NCI-H1105 (cell line): Measurements from ENCODE around the gene GNB1L.
A peak's percentile ranks its signal among the peaks of the same experiment; 100 is the strongest.

Experiments used
- DNase-seq: peaks from one replicate; lab custom pipeline; 2025; lab: John Stamatoyannopoulos, UW

GNB1L gene

DNA sequence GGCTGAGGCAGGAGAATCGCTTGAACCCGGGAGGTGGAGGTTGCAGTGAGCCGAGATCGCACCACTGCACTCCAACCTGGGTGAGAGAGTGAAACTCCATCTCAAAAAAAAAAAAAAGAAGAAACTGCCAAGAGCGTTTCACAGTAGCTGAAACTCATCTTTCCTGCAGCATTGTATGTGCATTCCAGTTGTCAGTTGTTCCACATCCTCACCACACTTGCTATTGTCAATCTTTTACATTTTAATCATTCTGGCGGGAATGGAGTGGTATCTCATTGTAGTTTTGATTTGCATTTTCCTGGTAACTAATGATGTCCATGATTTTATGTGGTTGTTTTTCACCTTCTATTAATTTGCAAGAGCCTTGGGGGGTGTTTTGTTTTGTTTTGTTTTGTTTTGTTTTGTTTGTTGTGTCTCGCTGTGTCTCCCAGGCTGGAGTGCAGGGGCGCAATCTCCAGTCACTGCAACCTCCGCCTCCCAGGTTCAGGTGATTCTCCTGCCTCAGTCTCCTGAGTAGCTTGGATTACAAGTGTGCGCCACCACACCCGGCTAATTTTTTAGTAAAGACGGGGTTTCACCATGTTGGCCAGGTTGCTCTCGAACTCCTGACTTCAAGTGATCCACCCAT lies 8.1 kb upstream of the GNB1L start:
- DNase-seq, result no peak

DNA sequence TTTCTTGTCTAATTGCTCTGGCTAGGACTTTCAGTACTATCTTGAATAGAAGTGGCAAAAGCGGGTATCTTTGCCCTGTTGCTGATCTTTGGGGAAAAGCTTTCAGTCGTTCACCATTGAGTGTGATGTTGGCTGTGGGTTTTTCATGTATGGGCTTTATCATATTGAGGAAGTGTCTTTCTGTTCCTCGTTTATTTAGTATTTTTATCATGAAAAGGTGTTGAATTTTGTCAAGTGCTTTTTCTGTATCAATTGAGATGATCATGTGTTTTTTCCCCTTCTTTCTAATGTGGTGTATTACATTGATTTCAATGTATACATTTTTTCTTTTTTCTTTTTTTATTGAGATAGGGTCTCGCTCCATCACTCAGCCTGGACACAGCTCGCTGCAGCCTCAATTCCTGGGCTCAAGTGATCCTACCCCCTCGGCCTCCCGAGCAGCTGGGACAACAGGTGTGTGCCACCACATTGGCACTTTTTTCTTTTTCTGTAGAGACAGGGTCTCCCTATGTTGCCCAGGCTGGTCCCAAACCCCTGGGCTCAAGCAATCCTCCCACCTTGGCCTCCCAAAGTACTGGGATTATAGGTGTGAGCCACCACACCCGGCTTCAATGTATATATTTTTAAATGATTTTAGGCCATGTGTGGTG lies 5.3 kb upstream of the GNB1L start:
- no peak for DNase-seq

GRCh38 chr22:19857382-19857781 lies 2.7 kb upstream of the GNB1L start:
- DNase-seq, result no peak

DNA sequence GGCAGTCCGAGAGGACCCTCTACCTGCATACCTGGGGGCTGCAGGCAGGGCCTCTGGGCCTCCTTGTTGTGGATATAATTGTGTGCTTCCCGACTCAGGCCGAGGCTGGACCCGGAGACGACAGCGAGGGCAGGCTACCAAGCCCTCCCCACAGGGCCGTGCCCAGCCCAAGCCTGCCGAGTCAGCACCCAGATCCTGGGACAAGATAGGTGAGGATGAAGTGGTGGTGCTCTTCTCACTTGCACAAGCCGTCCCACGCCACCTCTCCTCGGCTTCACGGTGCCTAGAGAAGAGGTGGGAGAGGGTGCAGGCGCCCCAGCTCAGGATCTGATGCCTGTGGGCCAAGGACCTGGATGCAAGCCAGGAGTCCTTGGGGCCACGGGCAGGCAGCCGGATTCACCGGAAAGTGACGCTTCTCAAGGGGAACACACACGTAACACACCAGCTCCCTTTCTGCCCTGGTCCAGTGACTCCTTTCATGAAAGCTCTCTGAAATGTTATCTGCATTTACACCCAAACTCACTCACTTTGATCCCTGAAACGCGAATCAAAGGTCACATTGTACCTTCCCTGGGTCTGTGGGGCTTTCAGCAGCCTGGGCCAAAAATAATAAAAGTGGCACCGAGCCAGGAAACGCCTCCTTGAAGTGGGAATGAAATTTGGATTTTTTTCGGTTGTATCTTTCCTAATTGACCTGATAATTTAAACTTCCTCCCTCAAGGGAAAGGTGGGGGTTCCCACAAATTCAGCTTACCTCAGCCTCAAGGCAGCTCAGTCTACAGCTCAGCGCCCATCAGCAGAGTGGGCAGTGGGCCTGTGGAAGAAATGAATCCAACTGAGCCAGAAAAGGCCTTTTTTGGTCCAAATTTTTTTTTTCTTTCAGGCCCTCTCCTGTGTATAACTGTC lies 1.1 kb upstream of the GNB1L start:
- DNase-seq, result peak; percentile 75

GRCh38 chr22:19853879-19854777 lies 546 bp downstream of the GNB1L start:
- DNase-seq, result no peak

GRCh38 chr22:19853058-19853878 lies 1.4 kb downstream of the GNB1L start:
- DNase-seq, result no peak

DNA sequence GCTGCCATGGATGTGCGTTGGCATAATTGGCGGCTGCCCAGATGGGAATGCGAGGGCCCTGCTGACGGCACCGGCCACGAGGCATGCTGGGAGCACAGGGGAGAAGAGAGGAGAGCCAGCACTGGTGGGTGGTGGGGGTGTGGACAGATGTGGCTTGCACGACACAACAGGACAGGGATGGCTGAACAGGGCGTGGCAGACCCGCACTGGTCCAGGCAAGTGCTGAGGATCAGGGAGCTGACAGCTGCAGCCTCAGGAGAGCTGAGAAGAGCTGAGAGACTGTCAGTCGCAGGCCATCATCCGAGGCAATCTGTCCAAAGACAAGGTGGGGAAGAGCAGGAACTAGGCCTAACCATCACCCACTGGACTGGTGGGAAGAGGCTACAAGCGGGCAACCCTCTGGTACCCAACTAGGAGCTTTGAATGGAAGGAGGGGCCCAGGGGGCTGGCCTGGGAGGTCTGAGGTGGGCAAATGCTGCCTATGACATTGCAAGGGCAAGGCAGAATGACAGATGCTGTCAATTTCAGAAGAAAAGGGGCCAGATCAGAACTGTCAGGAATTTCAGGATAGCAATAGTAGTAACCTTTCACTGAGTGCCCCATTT lies 2.4 kb downstream of the GNB1L start:
- DNase-seq, result no peak

- no peak for DNase-seq
Measured at GRCh38 chr22:19851291-19852176, 3.1 kb downstream of the GNB1L start.

DNA sequence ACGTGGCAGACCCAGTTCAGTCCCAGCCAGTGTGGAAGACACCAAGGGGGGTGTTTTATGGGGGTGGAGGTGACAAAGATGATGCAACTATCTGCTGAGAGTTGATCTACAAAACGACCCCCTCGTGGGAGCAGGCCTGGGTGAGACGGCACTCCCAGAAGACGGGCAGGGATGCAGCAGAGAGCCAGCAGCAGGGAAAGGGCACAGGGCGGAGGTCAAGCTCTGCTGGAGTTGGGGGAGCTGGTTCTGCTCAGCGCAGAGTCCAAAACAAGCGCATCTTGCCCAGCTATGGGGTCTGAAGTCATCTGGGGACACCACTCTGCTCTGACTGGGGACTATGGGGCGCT lies 3.9 kb downstream of the GNB1L start:
- no peak for DNase-seq

GRCh38 chr22:19849835-19850762 lies 4.6 kb downstream of the GNB1L start:
- no peak for DNase-seq

DNA sequence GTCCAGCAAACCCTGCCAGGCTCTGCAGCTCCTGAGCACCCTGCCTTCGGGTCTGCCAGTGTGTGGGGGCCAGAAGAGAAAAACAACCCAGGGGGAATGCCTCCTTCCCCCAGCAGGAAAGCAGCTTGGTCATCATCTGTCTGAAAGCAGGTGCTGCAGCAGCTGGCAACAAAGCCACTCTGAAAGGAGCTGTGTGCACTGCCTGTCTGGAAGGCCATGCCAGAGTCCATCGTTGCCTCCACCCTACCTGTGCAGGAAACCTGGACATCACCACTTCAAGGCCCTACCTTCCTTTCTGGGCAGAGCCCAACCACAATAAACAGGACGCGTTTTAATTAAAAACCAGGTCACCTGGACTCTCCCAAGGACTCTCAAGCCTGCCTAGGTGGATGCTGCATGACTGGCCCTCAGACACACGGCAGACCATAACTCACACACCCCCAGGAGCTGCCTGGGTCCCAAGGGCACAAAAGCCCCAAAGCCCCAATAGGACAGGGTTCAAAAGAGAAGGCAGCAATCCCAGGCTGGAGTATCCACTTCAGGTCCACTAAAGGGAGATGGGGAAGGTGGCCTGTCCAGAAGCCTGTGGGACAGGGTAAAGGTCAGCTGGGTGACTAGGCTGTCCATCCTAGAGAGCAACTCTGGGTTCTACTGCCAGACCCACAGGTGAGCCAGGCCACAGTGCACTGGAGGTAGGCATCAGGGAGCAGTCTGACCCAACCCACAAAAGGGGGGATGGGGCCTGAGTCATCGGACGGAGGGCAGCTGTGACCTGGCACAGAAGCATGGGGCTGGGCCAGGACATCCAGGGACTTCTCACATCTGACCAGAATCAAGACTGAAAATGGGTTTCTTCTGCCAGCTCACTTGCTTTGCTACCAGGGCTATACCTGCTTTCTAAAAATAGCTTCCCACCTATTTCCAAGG lies 6.1 kb downstream of the GNB1L start:
- DNase-seq, result no peak

DNA sequence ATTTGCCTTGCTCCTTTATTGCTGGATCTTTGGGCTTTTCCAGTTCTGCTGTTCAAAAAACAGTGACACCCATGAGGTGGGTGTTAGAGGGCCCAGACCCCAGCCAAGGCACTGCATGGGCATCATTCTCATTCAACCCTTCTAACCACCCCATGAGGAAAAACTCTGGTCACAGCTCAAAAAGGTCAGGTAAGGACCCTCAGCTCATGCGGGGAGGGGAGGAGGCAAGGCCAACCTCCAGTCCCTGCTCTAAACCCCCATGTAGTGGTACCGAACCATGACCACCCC lies 7.4 kb downstream of the GNB1L start:
- no peak for DNase-seq

DNA sequence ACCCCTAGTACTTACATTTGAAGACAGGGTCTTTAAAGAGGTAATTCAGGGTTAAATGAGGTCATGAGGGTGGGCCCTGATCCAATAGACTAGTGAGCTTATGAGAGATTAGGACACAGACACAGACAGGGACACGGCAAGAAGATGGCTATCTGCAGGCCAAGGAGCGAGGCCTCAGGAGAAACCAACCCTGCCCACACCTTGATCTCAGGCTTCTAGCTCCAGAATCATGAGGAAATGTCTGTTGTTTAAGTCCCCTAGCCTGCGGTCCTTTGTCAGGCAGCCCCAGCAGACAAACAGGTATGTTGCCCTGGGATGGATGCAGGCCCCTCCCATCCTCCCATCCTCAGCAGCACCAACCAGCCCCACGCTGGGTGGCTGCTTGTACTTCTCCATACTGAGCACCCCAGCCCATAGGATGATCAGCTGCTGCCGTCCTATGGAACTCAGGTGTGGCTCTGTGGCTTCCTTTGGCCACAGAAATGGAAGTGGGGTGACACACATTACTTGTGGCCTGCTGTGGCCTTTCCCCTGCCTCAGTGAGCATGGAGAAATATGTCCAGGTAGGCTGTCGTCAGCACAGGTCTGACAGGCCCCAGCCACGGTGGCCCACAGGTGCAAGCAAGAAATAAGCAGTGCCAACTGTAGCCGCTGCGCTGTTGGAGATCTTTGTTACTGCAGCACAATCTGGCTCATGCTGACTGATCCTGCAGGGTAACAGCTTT lies 7.9 kb downstream of the GNB1L start:
- DNase-seq, result no peak

DNA sequence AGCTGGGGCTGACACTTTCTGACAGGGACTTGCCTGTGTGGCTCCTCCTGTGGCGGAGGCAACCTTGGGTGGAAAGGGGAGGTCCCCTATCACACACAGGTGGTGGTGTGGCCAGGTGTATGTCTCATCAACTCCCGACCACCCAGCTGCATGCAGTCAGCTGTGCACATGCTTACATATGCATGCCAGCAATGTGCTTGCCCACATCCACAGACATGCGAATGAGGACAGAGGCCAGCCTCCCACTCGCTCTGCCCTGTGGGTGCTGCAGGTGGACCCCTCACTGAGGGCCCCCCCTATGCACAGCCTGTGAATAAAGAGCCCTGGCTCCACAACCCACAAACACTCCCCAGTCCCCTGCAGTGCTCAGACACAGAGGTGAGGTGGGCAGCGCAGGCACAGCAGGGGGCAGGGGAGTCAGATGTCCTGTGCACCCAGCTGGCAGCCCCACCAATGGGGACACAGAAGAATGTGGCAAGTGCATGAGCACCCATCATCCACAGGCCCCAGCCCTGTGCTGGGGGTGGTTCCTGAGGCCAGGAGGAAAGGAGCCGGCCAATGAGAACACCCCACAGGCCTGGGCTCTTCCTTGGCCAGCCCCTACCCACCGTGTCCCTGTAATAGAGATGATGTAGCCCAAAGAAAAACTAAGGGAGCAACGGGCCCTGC lies 9.5 kb downstream of the GNB1L start:
- DNase-seq, result no peak

DNA sequence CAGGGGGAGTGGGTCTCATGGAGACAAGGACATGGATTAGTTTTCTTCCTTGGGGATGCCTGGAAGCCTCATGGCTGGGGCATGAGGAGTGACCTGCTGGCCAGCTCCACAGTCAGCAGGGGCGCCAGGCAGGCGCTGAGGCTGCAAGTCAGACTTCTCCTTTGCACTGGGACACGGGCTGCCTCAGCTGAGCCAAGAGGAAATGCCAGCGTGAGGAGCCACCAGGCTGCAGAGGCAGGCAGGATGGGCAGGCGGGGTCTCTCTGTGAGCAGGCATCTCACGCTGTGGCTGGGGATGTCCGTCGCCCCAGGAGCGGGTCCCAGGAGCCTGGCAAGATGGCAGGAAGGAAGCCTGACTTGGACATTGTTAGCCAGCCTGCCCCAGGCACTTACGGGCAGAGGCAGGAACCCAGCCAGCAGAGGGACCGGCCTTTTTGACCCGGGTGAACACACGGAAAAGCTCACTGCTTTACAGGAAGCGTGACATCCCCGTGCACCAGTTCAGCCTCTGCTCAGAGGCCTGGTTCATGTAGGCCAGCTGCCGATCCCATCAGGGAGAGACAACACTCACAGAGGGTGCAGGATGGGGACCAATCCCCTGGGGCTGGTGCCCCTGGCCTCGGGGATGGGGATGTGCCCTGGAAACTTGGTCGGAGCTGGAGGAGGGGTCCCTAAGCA lies 10.2 kb downstream of the GNB1L start:
- no peak for DNase-seq

GRCh38 chr22:19843857-19844376 lies 10.8 kb downstream of the GNB1L start:
- no peak for DNase-seq
